ENCODE measurements around the gene MARCHF7. TPM values are rescaled to one million over a fixed set of nuclear protein-coding genes. Genes with fewer than 3 reads are reported as not detected.

MARCHF7 gene
- total RNA-seq, 1 donor from 2014 or later = 394 TPM

GRCh38 chr2:159762075-159762474, 49.8 kb downstream of the MARCHF7 start:
- Histone ChIP-seq H3K79me2 (ENCODE audit: low read depth) (peaks cover 13% of the 10 kb centered on the region), H3K4me1 (no peaks in the 10 kb centered on the region), H3K4me2 (no peak overlapping the region), H2AFZ (replicated peaks) (no peak overlapping the region), H3K27ac (no peak overlapping the region), H4K20me1 (ENCODE audit: low read depth) (peaks cover 19% of the 10 kb centered on the region), H3K27me3 (no peaks in the 10 kb centered on the region), H3F3A (ENCODE audit: low read depth) (peaks cover 16% of the 10 kb centered on the region), H3K9ac (no peak overlapping the region), H3K9me3 (ENCODE audit: low read depth) (no peaks in the 10 kb centered on the region), H3K4me3 (no peak overlapping the region), H3K36me3 (peaks cover 43% of the 10 kb centered on the region)
- no peak overlapping the region for H3K4me3 Mint-ChIP-seq
- no peaks in the 10 kb centered on the region for H3K4me1 Mint-ChIP-seq
- H3K9me3 Mint-ChIP-seq = no peaks in the 10 kb centered on the region
- H3K27ac Mint-ChIP-seq = no peak overlapping the region
- H3K36me3 Mint-ChIP-seq = peaks cover 46% of the 10 kb centered on the region
- no peak for DNase-seq (ENCODE audit: low spot score)
- no peaks in the 10 kb centered on the region for H3K27me3 Mint-ChIP-seq (ENCODE audit: insufficient read depth, low read depth)
- TF ChIP-seq EZH2phosphoT487 (IDR thresholded peaks at IDR 0.05) = no peak
- no peak for TF ChIP-seq EZH2 (IDR thresholded peaks at IDR 0.05)
- TF ChIP-seq CTCF (IDR thresholded peaks at IDR 0.05) = no peak

Other genes starting within 250 kb of the MARCHF7 start
- 57.3 and 101 TPM in 2 replicates for gene BAZ2B, start 96.0 kb upstream of the MARCHF7 start, total RNA-seq (ENCODE audit: low replicate concordance)
- 0.40 and 1.1 TPM in 2 replicates for gene CD302, start 85.7 kb downstream of the MARCHF7 start, total RNA-seq (ENCODE audit: low replicate concordance)
- 0.25 and 0.39 TPM in 2 replicates for gene LY75, start 192.2 kb downstream of the MARCHF7 start, total RNA-seq (ENCODE audit: low replicate concordance)

Data from neural progenitor cell (in vitro differentiated cells).